CD8-positive, alpha-beta memory T cell (primary cell): Measurements from ENCODE around the gene WNT9B. TPM values are rescaled to one million over a fixed set of nuclear protein-coding genes. Genes with fewer than 3 reads are reported as not detected.
A peak's percentile ranks its signal among the peaks of the same experiment; 100 is the strongest.

Experiments
- CTCF ChIA-PET: fragments of 350-600 bp; sonication (Branson Sonifier 250); formaldehyde crosslinking; loops from one replicate; lab custom pipeline; 2021; ENCODE audit warnings: antibody characterized with exemption; lab: Charles Lee
- POLR2A ChIA-PET: fragments of 350-600 bp; sonication (Branson Sonifier 250); formaldehyde crosslinking; loops from one replicate; lab custom pipeline; 2021; ENCODE audit warnings: antibody characterized with exemption; lab: Charles Lee
- DNase-seq, 5 donors: peaks; one replicate each; pipeline versions ENCODE4 v3.0.0 to v3.0.0-alpha.2; 2020 to 2022; ENCODE audit warnings: mixed read lengths in 1 of 5
- H3K27ac ChIP-seq: one replicate; pipeline ENCODE4 v1.7.0; 2013; ENCODE audit warnings: low read depth, mild to moderate bottlenecking, low read length, moderate library complexity
- H3K27me3 ChIP-seq: 2 replicates; pipeline ENCODE4 v1.7.0; 2013; ENCODE audit warnings: low read length, mild to moderate bottlenecking; ENCODE audit not compliant: insufficient read depth, poor library complexity, severe bottlenecking
- H3K36me3 ChIP-seq: 2 replicates; pipeline ENCODE4 v1.7.0; 2013; ENCODE audit warnings: mild to moderate bottlenecking, low read length, moderate library complexity; ENCODE audit not compliant: insufficient read depth
- H3K4me1 ChIP-seq: 2 replicates; pipeline ENCODE4 v1.7.0; 2013; ENCODE audit warnings: mild to moderate bottlenecking, low read length, moderate library complexity; ENCODE audit not compliant: insufficient read depth
- H3K4me3 ChIP-seq: 2 replicates; pipeline ENCODE4 v1.7.0; 2013; ENCODE audit warnings: mild to moderate bottlenecking, low read length
- H3K9me3 ChIP-seq: 2 replicates; pipeline ENCODE4 v1.7.0; 2013; ENCODE audit warnings: mild to moderate bottlenecking, low read length
- H3K27ac Mint-ChIP-seq, 8 donors: one replicate each; pipeline ENCODE4 v1.8.0; 2020 to 2021; ENCODE audit warnings: mixed read lengths in 8 of 8, mild to moderate bottlenecking in 6 of 8, inconsistent platforms in 3 of 8, moderate library complexity in 3 of 8
- H3K27me3 Mint-ChIP-seq, 2 donors: one replicate each; pipeline ENCODE4 v1.8.0; 2020 to 2021; ENCODE audit warnings: mixed read lengths in 2 of 2, mild to moderate bottlenecking in 1 of 2, moderate library complexity in 1 of 2
- H3K36me3 Mint-ChIP-seq, 3 donors: one replicate each; pipeline ENCODE4 v1.8.0; 2020 to 2021; ENCODE audit warnings: mixed read lengths in 3 of 3, inconsistent platforms in 1 of 3, mild to moderate bottlenecking in 1 of 3
- H3K4me1 Mint-ChIP-seq, 3 donors: one replicate each; pipeline ENCODE4 v1.8.0; 2020 to 2021; ENCODE audit warnings: mixed read lengths in 3 of 3, inconsistent platforms in 1 of 3, mild to moderate bottlenecking in 1 of 3
- H3K4me3 Mint-ChIP-seq, 7 donors: one replicate each; pipeline ENCODE4 v1.8.0; 2020 to 2021; ENCODE audit warnings: mixed read lengths in 7 of 7, mild to moderate bottlenecking in 6 of 7, moderate library complexity in 4 of 7, inconsistent platforms in 2 of 7
- H3K9me3 Mint-ChIP-seq, 5 donors: one replicate each; pipeline ENCODE4 v1.8.0; 2020 to 2022; ENCODE audit warnings: mixed read lengths in 5 of 5, mild to moderate bottlenecking in 3 of 5, moderate library complexity in 2 of 5, inconsistent platforms in 1 of 5
- polyA plus RNA-seq: library from polyadenylated mRNA; unstranded; fragments of 300-500 nt; fragmentation: Illumina TruSeq; gene quantifications from one replicate; pipeline ENCODE4 v1.2.3, GENCODE V29; 2021
- total RNA-seq, 2 experiments: library from RNA; stranded (reverse); gene quantifications; one replicate each; pipeline ENCODE4 v1.2.3, GENCODE V29; 2021

The WNT9B gene
- total and polyA plus RNA-seq, 3 experiments from 2014 or later, result not detected

GRCh38 chr17:46865100-46865499, 13.7 kb downstream of the WNT9B start:
- H3K36me3 Mint-ChIP-seq, result peaks cover 0 to 4% (median 0%) of the 10 kb centered on the region in 3 donors
- H3K27me3 Mint-ChIP-seq, result peaks cover 7 to 53% of the 10 kb centered on the region in 2 donors
- H3K27ac Mint-ChIP-seq, result no peak overlapping the region
- no peak overlapping the region for H3K27ac ChIP-seq
- H3K9me3 ChIP-seq, result no peaks in the 10 kb centered on the region
- H3K4me3 Mint-ChIP-seq, result no peak overlapping the region
- H3K27me3 ChIP-seq, result no peaks in the 10 kb centered on the region
- H3K4me3 ChIP-seq, result no peak overlapping the region
- DNase-seq, result peak in 1 of 5 donors; percentile 17
- peaks cover 0 to 5% (median 0%) of the 10 kb centered on the region in 3 donors for H3K4me1 Mint-ChIP-seq
- H3K36me3 ChIP-seq, result no peaks in the 10 kb centered on the region
- ChIA-PET CTCF (no interaction called here), POLR2A (no interaction called here)
- H3K4me1 ChIP-seq, result no peaks in the 10 kb centered on the region
- H3K9me3 Mint-ChIP-seq, result no peaks in the 10 kb centered on the region

GRCh38 chr17:46866325-46866724, 14.9 kb downstream of the WNT9B start:
- Histone ChIP-seq H3K27me3 (no peaks in the 10 kb centered on the region), H3K9me3 (no peaks in the 10 kb centered on the region), H3K27ac (no peak overlapping the region), H3K36me3 (no peaks in the 10 kb centered on the region), H3K4me1 (no peaks in the 10 kb centered on the region), H3K4me3 (no peak overlapping the region)
- H3K4me1 Mint-ChIP-seq, result peaks cover 0 to 5% (median 0%) of the 10 kb centered on the region in 3 donors
- no peaks in the 10 kb centered on the region for H3K9me3 Mint-ChIP-seq
- peaks cover 0 to 2% (median 0%) of the 10 kb centered on the region in 3 donors for H3K36me3 Mint-ChIP-seq
- no peak overlapping the region for H3K4me3 Mint-ChIP-seq
- no peak overlapping the region for H3K27ac Mint-ChIP-seq
- ChIA-PET POLR2A (no interaction called here), CTCF (interaction anchor here (1.0 kb wide), 1 partner anchor 10 kb away, joined by 3 read pairs; no protein-coding TSS in a partner anchor)
- peaks cover 9 to 46% of the 10 kb centered on the region in 2 donors for H3K27me3 Mint-ChIP-seq
- no peak for DNase-seq

GRCh38 chr17:46866747-46867146, 15.4 kb downstream of the WNT9B start:
- no peaks in the 10 kb centered on the region for H3K9me3 ChIP-seq
- no peaks in the 10 kb centered on the region for H3K4me1 ChIP-seq
- no peak overlapping the region for H3K4me3 ChIP-seq
- Mint-ChIP-seq H3K9me3 (no peaks in the 10 kb centered on the region), H3K27ac (no peak overlapping the region), H3K27me3 (peaks cover 9 to 44% of the 10 kb centered on the region in 2 donors), H3K4me3 (no peak overlapping the region), H3K4me1 (peaks cover 0 to 5% (median 0%) of the 10 kb centered on the region in 3 donors), H3K36me3 (no peaks in the 10 kb centered on the region)
- ChIA-PET CTCF (interaction anchor here (1.0 kb wide), 1 partner anchor 10 kb away, joined by 3 read pairs; no protein-coding TSS in a partner anchor), POLR2A (no interaction called here)
- H3K27me3 ChIP-seq, result no peaks in the 10 kb centered on the region
- no peak for DNase-seq
- H3K36me3 ChIP-seq, result no peaks in the 10 kb centered on the region
- H3K27ac ChIP-seq, result no peak overlapping the region

GRCh38 chr17:46868689-46869187, 17.4 kb downstream of the WNT9B start:
- ChIA-PET POLR2A (no interaction called here), CTCF (interaction anchor here (1.4 kb wide), 1 partner anchor 15 kb away, joined by 3 read pairs; no protein-coding TSS in a partner anchor)
- no peak for DNase-seq
- H3K27me3 ChIP-seq, result no peaks in the 10 kb centered on the region
- no peaks in the 10 kb centered on the region for H3K36me3 ChIP-seq
- Mint-ChIP-seq H3K27me3 (peaks cover 6 to 34% of the 10 kb centered on the region in 2 donors), H3K4me3 (no peak overlapping the region), H3K36me3 (no peaks in the 10 kb centered on the region), H3K9me3 (no peaks in the 10 kb centered on the region), H3K27ac (no peak overlapping the region), H3K4me1 (peaks cover 0 to 5% (median 0%) of the 10 kb centered on the region in 3 donors)
- H3K9me3 ChIP-seq, result no peaks in the 10 kb centered on the region
- no peak overlapping the region for H3K27ac ChIP-seq
- H3K4me1 ChIP-seq, result no peaks in the 10 kb centered on the region
- H3K4me3 ChIP-seq, result no peak overlapping the region

GRCh38 chr17:46869296-46869695, 17.9 kb downstream of the WNT9B start:
- H3K9me3 Mint-ChIP-seq, result no peaks in the 10 kb centered on the region
- no peaks in the 10 kb centered on the region for H3K4me1 ChIP-seq
- H3K27me3 Mint-ChIP-seq, result peaks cover 6 to 28% of the 10 kb centered on the region in 2 donors
- no peaks in the 10 kb centered on the region for H3K36me3 Mint-ChIP-seq
- H3K4me3 ChIP-seq, result no peak overlapping the region
- H3K27ac Mint-ChIP-seq, result no peak overlapping the region
- no peak overlapping the region for H3K27ac ChIP-seq
- peaks cover 0 to 5% (median 0%) of the 10 kb centered on the region in 3 donors for H3K4me1 Mint-ChIP-seq
- CTCF ChIA-PET, result interaction anchor here (1.4 kb wide), 1 partner anchor 16 kb away, joined by 3 read pairs; no protein-coding TSS in a partner anchor
- no peaks in the 10 kb centered on the region for H3K36me3 ChIP-seq
- no peaks in the 10 kb centered on the region for H3K27me3 ChIP-seq
- no peak for DNase-seq
- H3K4me3 Mint-ChIP-seq, result no peak overlapping the region
- no peaks in the 10 kb centered on the region for H3K9me3 ChIP-seq
- POLR2A ChIA-PET, result no interaction called here

- Mint-ChIP-seq H3K27ac (peak overlapping the region in 1 of 8 donors; percentile 11), H3K9me3 (no peaks in the 10 kb centered on the region)
These were observed 18.8 kb downstream of the WNT9B start for GRCh38 chr17:46869975-46870803.

GRCh38 chr17:46872421-46872820, 21.0 kb downstream of the WNT9B start:
- Histone ChIP-seq H3K27me3 (no peaks in the 10 kb centered on the region), H3K36me3 (no peaks in the 10 kb centered on the region), H3K9me3 (no peaks in the 10 kb centered on the region), H3K4me1 (no peaks in the 10 kb centered on the region), H3K27ac (no peak overlapping the region), H3K4me3 (no peak overlapping the region)
- no peaks in the 10 kb centered on the region for H3K36me3 Mint-ChIP-seq
- no peak overlapping the region for H3K27ac Mint-ChIP-seq
- ChIA-PET CTCF (no interaction called here), POLR2A (no interaction called here)
- DNase-seq, result no peak
- no peaks in the 10 kb centered on the region for H3K4me1 Mint-ChIP-seq
- no peaks in the 10 kb centered on the region for H3K9me3 Mint-ChIP-seq
- H3K27me3 Mint-ChIP-seq, result peaks cover 2 to 4% of the 10 kb centered on the region in 2 donors
- H3K4me3 Mint-ChIP-seq, result no peak overlapping the region

More at GRCh38 chr17:46869975-46870803, 18.8 kb downstream of the WNT9B start:
- Mint-ChIP-seq H3K4me1 (no peaks in the 10 kb centered on the region), H3K27me3 (peaks cover 6 to 19% of the 10 kb centered on the region in 2 donors), H3K36me3 (no peaks in the 10 kb centered on the region), H3K4me3 (no peak overlapping the region)
- H3K4me3 ChIP-seq, result no peak overlapping the region
- H3K36me3 ChIP-seq, result no peaks in the 10 kb centered on the region
- H3K9me3 ChIP-seq, result no peaks in the 10 kb centered on the region
- no peaks in the 10 kb centered on the region for H3K4me1 ChIP-seq
- no peak for DNase-seq
- no peaks in the 10 kb centered on the region for H3K27me3 ChIP-seq
- CTCF ChIA-PET, result interaction anchor here (1.4 kb wide), 1 partner anchor 16 kb away, joined by 3 read pairs; no protein-coding TSS in a partner anchor
- no peak overlapping the region for H3K27ac ChIP-seq
- POLR2A ChIA-PET, result no interaction called here
